ENCODE measurements around the gene ZNF668. TPM values are rescaled to one million over a fixed set of nuclear protein-coding genes. Genes with fewer than 3 reads are reported as not detected.

The ZNF668 gene
- total RNA-seq, 3 donors from 2014 or later (not counting 1 experiment from before 2014, with no cell fraction given): 11.0 to 27.4 (median 22.6) TPM

GRCh38 chr16:31079342-31079944 lies 5.4 kb upstream of the ZNF668 start:
- H3K9me3 Mint-ChIP-seq: no peaks in the 10 kb centered on the region
- Histone ChIP-seq H3K27me3 (ENCODE audit: control insufficient read depth, insufficient read depth, low read length) (no peaks in the 10 kb centered on the region), H3K9me3 (ENCODE audit: control insufficient read depth, insufficient read depth, low read length) (no peaks in the 10 kb centered on the region), H3K27ac (ENCODE audit: low read length) (no peak overlapping the region), H3K36me3 (ENCODE audit: control insufficient read depth, insufficient read depth, low read length) (peaks cover 74% of the 10 kb centered on the region), H3K4me1 (ENCODE audit: control insufficient read depth, insufficient read depth, low read length) (peaks cover 46% of the 10 kb centered on the region), H3K4me3 (ENCODE audit: low read length) (no peak overlapping the region)
- peaks cover 7% of the 10 kb centered on the region for H3K36me3 Mint-ChIP-seq
- peaks cover 39 to 60% of the 10 kb centered on the region in 2 donors for H3K4me1 Mint-ChIP-seq
- peak overlapping the region; percentile 53 for H3K4me3 Mint-ChIP-seq
- intact Hi-C loops (cut with micrococcal nuclease): no loop called here
- DNase-seq (no peak), ATAC-seq (peak in 2 of 3 donors; percentile 37 to 78)
- WGBS (ENCODE audit: insufficient coverage): 74% methylated on average over 13 of the region's 13 CpGs
- no peaks in the 10 kb centered on the region for H3K27me3 Mint-ChIP-seq (ENCODE audit: low read depth in 2 of 2)
- H3K27ac Mint-ChIP-seq: peak overlapping the region in 1 of 2 donors; percentile 65
- TF ChIP-seq CTCF (IDR thresholded peaks at IDR 0.05): no peak

- WGBS (ENCODE audit: insufficient coverage): 93% methylated on average over 15 of the region's 15 CpGs
- TF ChIP-seq CTCF (IDR thresholded peaks at IDR 0.05): no peak
- Histone ChIP-seq H3K9me3 (ENCODE audit: control insufficient read depth, insufficient read depth, low read length) (no peaks in the 10 kb centered on the region), H3K27ac (ENCODE audit: low read length) (no peak overlapping the region), H3K4me3 (ENCODE audit: low read length) (no peak overlapping the region), H3K36me3 (ENCODE audit: control insufficient read depth, insufficient read depth, low read length) (peaks cover 67% of the 10 kb centered on the region), H3K27me3 (ENCODE audit: control insufficient read depth, insufficient read depth, low read length) (no peaks in the 10 kb centered on the region), H3K4me1 (ENCODE audit: control insufficient read depth, insufficient read depth, low read length) (peaks cover 46% of the 10 kb centered on the region)
- no peaks in the 10 kb centered on the region for H3K27me3 Mint-ChIP-seq (ENCODE audit: low read depth in 2 of 2)
- peak overlapping the region; percentile 46 to 65 for H3K27ac Mint-ChIP-seq
- H3K9me3 Mint-ChIP-seq: no peaks in the 10 kb centered on the region
- DNase-seq: no peak
- peaks cover 41 to 63% of the 10 kb centered on the region in 2 donors for H3K4me1 Mint-ChIP-seq
- H3K36me3 Mint-ChIP-seq: peaks cover 7% of the 10 kb centered on the region
- intact Hi-C loops (cut with micrococcal nuclease): no loop called here
- ATAC-seq: no peak
- H3K4me3 Mint-ChIP-seq: peak overlapping the region; percentile 25
Observed at GRCh38 chr16:31078597-31079341, 4.7 kb upstream of the ZNF668 start.

GRCh38 chr16:31077592-31078396 lies 3.8 kb upstream of the ZNF668 start:
- peak overlapping the region; percentile 46 to 65 for H3K27ac Mint-ChIP-seq

More at GRCh38 chr16:31077592-31078396, 3.8 kb upstream of the ZNF668 start:
- DNase-seq (no peak), ATAC-seq (no peak)
- no peaks in the 10 kb centered on the region for H3K9me3 ChIP-seq (ENCODE audit: control insufficient read depth, insufficient read depth, low read length)
- WGBS (ENCODE audit: insufficient coverage): 92% methylated on average over 30 of the region's 30 CpGs
- no peaks in the 10 kb centered on the region for H3K27me3 ChIP-seq (ENCODE audit: control insufficient read depth, insufficient read depth, low read length)
- no peak overlapping the region for H3K4me3 ChIP-seq (ENCODE audit: low read length)
- Mint-ChIP-seq H3K4me3 (peak overlapping the region; percentile 25), H3K9me3 (no peaks in the 10 kb centered on the region), H3K4me1 (peaks cover 43 to 65% of the 10 kb centered on the region in 2 donors), H3K27me3 (ENCODE audit: low read depth in 2 of 2) (no peaks in the 10 kb centered on the region), H3K36me3 (peaks cover 7% of the 10 kb centered on the region)
- peaks cover 48% of the 10 kb centered on the region for H3K4me1 ChIP-seq (ENCODE audit: control insufficient read depth, insufficient read depth, low read length)
- no peak overlapping the region for H3K27ac ChIP-seq (ENCODE audit: low read length)
- intact Hi-C loops (cut with micrococcal nuclease): no loop called here
- H3K36me3 ChIP-seq (ENCODE audit: control insufficient read depth, insufficient read depth, low read length): peaks cover 61% of the 10 kb centered on the region
- no peak for TF ChIP-seq CTCF (IDR thresholded peaks at IDR 0.05)
